M059J (cell line): ENCODE measurements around the gene PSMD13. TPM values are rescaled to one million over a fixed set of nuclear protein-coding genes. Genes with fewer than 3 reads are reported as not detected.

Experiments
- DNase-seq: peaks from one replicate; pipeline ENCODE4 v3.0.0-alpha.2; 2012; ENCODE audit warnings: low read depth
- total RNA-seq: library from RNA; depleted of rRNA; stranded (reverse); fragments of >200 nt; shearing (Covaris generic); gene quantifications from 2 replicates; pipeline ENCODE4 v1.2.3, GENCODE V29; 2014

PSMD13 gene
- total RNA-seq, 1 experiment from 2014 or later = 239 TPM

DNA sequence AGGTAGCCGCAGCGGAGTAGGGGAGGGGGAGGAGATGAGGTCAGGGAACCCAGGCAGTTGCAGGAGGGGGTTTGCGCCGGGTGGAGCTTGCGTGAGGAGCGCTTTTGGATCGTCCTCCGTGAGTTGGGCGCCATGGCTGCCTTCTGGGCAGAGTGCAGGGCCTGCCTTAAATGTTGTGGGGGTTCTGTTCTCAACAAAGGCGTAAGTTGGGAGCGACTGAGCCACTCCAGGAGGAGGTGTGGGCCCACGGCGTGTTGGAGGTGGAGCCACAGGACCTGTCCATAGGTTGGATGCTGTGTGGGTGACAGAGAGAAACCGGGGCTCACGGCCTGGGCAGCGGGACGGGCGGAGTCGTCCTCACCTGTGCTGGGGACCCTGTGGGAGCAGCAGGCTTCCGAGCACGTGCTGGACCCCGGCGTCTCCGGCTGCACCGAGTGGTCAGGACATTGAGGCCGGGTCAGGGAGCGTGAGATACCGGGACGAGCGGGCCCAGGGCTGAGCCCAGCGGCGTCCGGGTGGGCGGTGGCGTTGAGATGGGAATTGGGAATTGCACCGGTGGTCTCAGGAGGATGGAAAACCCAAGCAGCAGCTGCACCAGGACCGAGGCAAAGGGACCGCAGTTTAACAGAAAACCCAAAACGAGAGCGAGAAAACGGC lies 51.2 kb downstream of the PSMD13 start:
- DNase-seq = no peak

DNA sequence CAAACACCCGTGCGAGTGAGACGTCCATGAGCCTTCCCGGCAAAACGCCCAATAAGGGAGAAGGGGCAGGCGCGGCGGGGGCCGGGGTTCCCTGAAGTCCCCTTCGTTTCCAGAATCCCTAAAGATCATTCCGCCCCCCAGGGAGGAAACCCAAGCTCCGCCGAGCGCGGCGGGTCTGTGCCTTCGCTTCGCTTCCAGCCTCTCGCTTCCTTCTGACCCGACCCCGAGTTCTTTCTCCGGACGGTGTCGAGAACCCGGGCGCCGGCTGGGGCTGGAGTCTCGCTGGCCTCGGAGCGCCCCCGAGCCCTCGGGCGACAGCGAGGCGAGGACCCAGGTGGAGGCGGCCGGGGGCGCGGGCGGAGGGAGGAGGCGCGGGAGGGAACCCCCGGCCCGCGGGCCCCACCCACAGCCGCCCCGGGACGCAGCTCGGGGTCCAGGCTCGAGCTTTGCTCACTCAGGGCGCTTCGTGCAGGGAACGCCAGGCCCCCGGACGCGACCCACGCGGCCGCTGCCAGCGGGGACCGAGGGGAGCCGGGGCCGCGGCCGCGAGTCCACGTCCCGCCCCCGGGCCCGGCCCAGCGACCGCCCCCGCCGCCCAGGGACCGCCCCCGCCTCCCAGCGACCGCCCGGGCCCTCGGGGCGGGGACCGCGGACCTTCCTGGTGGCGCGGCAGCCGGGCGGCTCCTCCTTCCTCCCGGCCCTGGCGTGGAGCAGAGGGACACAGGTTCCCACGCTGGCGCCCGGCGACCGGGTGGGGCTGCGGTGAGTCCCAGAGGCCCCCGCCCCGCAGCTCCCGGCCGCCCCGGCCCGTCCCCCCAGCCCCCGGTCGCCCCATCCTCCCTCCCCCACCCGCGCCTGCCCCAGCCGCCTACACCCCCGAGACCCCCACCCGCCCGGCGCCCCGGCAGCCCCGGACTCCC lies 52.0 kb downstream of the PSMD13 start, which contains the start of gene PGGHG:
TSS of gene PGGHG (plus strand) at position 649 of the 920 bp plus-strand sequence. CDS start 691 bp downstream, outside the sequence.
- DNase-seq = peak; percentile 56

DNA sequence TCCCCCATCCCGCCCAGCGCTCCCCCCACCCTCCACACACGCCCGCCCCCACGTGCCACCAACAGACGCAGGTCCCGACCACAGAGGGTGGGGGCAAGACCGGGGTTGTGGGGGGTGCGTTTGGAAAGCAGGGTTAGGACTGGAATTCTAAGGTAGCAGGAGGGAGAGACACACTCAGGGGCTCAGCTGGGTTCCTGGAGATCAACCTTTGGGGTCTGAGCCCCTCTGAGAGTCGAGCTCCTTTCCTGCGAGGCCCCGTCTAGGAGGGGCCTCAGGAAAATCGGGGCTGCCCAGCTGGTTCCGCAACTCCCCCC lies 52.6 kb downstream of the PSMD13 start:
- DNase-seq = no peak

DNA sequence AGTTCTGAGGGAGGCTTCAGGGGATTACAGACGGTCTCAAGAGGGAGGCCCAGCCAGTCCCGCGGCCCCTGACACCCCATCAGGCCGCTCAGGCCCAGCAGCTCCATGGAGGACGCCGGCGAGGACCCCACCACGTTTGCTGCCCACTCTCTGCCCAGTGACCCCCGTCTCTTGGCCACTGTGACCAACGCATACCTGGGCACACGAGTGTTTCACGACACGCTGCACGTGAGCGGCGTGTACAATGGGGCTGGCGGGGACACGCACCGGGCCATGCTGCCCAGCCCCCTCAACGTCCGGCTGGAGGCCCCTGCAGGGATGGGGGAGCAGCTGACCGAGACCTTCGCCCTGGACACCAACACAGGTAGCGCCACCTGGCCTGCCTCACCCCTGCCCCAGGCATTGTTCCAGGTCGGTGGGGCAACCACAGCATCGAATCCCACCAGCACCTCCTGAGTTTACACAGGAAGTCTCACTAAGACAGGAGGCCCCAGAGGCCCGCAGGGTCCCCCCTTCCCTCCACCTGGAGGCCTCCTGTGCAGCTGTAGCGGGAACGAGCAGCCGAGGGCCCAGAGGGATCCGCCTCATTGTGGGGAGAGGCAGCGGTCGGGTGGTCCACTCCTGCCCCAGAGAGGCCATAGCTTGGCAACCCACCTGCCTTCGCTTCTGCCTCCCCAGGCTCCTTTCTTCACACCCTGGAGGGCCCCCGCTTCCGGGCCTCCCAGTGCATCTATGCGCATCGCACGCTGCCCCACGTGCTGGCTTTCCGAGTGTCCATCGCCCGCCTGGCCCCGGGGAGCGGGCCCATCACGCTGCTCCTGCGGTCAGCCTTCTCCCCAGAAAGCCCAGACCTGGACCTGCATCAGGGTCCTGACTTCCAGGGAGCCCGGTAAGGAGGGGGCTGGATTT lies 53.2 kb downstream of the PSMD13 start:
- no peak for DNase-seq

DNA sequence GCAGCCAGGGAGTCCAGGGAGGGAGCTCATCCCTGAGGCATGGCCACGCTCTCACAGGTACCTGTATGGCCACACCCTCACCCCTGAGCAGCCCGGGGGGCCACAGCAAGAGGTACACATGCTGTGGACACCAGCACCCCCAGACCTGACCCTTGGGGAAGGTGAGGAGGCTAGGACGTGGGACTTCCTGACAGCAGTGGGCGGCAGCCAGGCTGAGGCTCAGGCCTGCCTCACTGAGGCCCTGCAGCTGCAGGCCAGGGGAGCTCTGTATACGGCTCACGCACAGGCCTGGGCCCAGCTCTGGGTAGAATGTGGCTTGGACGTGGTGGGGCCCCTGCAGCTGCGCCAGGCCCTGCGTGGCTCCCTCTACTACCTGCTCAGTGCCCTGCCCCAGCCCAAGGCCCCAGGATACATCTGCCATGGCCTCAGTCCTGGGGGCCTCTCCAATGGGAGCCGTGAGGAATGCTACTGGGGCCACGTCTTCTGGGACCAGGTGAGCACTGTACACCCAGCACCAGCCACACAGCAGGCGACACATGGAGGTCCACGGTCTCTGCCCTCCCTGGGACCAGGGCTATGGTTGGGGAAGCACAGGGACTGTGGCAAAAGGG lies 54.0 kb downstream of the PSMD13 start:
- no peak for DNase-seq

DNA sequence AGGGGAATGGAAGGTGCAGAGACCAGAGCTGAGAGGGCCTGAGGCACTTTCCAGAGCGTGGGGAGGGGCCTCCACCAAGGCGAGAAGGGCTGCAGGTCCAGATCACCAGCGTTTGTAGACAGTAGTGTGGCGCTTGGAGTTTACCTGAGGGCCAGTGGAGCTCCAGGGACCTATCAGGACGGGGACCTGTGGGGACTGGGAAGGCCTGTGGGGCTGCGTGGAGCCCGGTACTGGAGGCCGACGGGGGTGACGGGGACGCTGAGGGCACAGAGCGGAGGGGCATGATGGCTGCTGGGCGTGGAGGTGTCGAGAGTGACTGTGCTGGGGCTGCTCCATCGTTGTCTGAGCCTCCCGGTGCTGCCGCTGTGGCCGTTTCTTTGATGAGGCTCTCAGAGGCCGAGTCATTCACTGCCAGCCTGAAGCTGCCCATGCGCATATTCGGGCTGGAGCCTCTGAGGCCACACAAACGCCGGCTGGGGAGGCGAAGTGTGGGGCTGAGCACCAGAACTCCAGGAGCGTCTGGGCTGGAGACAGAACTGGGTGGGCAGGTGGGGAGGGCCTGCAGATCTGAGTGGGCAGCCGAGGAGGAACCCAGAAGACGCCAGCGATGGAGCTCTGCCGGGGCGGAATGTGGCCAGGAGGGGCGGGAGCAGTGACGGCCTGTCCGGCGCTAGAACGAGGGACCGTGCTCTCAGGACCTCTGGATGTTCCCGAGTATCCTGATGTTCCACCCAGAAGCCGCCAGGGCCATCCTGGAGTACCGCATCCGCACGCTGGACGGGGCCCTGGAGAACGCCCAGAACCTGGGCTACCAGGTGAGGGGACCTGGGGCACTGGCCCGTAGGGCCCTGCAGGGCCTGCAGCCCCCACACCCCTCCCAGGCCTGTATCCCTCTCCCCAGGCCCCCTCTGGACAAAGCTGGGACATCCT lies 54.8 kb downstream of the PSMD13 start:
- DNase-seq = no peak

DNA sequence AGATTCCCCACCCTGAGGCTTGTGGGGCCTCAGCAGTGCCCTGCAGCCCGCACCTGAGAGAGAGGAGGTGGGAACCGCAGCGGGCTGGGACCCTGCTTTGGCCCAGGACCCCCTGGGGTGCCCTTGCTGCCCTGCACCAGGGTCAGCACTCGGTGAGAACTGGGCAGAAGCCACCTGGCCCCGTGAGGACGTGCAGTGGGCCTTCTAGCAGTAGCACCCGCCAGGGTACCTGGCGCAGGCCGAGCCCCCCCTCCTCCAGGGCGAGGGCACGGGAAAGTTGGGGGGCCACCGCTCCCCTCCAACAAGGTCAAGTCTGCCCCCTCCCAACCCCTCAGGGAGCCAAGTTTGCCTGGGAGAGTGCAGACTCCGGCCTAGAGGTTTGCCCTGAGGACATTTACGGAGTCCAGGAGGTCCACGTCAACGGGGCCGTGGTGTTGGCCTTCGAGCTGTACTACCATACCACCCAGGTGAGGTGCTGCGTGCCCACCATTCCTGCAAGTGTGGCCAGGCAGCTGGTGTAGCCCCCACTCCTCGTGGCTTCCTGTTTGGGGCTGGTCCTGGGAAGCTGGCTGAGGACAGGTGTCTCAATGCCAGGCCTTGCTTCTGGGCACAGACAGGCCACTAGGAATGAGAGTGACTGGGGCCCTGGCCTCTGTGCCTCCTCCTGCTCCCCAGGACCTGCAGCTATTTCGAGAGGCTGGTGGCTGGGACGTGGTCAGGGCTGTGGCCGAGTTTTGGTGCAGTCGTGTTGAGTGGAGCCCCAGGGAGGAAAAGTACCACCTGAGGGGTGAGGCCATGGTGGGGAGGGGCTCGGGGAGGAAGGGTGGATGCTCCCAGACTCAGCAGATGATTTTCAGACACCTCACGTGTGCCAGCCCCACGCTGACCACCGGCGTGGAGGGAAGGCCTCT lies 55.7 kb downstream of the PSMD13 start:
- no peak for DNase-seq

DNA sequence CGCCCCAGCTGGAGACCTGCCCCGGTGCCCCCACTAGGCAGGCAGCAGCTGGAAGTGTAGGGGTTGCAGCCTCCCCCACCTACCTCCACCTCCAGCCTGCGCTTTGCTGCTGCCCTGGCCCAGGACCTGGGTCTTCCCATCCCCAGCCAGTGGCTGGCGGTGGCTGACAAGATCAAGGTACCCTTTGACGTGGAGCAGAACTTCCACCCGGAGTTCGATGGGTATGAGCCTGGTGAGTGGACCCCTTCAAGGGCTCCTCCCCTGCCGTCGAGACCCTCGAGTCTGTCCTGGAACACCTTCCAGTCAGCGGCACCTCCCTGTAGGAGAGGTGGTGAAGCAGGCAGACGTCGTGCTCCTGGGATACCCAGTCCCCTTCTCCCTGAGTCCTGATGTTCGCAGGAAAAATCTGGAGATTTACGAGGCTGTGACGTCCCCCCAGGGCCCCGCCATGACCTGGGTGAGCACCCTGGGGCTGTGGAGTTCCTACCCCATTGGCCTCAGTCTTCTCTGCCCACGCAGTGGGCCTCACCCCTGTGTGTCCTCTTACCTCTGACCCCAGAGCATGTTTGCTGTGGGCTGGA lies 56.6 kb downstream of the PSMD13 start:
- no peak for DNase-seq

DNA sequence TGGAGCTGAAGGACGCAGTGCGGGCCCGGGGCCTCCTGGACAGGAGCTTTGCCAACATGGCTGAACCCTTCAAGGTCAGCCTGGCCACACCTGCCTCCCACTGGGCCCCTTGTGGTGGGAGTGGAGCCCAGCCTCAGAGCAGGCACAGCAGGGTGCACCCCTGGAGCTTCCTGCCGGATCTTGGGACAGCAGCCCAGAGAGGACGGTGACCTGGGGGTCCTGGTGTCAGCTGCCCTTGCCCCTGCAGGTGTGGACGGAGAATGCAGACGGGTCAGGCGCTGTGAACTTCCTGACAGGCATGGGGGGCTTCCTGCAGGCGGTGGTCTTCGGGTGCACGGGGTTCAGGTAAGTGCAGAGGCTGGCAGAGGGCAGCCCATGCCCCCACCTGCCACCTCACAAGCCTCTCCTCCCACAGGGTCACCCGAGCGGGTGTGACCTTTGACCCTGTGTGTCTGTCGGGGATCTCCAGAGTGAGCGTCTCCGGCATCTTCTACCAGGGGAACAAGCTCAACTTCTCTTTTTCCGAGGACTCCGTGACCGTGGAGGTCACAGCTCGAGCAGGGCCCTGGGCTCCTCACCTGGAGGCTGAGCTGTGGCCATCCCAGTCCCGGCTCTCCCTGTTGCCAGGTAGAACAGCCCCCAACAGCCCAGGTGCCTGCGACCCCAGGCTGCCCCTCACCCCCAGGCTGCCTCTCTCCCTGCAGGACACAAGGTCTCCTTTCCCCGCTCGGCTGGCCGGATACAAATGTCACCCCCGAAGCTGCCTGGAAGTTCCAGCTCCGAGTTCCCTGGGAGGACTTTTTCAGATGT lies 57.3 kb downstream of the PSMD13 start:
- DNase-seq = no peak

DNA sequence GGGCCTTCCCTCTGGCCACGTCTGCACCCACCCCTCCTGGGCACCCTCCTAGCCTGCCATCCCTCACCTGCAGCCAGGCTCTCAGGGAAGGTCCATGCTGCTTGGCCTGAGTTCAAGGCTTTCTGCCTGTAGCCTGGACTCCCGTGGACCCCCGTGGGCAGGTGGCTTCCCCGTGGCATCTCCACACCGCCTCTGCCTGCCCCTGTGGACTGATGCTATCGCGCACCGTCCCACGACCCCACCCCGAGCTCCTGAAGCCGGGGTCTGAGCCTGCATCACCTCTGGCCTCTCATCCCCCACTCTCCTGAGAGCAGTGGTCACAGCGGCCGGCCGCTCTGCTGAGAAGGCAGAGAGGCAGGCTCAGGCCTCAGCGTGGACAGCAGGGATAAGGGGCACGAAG lies 58.0 kb downstream of the PSMD13 start:
- DNase-seq = no peak

DNA sequence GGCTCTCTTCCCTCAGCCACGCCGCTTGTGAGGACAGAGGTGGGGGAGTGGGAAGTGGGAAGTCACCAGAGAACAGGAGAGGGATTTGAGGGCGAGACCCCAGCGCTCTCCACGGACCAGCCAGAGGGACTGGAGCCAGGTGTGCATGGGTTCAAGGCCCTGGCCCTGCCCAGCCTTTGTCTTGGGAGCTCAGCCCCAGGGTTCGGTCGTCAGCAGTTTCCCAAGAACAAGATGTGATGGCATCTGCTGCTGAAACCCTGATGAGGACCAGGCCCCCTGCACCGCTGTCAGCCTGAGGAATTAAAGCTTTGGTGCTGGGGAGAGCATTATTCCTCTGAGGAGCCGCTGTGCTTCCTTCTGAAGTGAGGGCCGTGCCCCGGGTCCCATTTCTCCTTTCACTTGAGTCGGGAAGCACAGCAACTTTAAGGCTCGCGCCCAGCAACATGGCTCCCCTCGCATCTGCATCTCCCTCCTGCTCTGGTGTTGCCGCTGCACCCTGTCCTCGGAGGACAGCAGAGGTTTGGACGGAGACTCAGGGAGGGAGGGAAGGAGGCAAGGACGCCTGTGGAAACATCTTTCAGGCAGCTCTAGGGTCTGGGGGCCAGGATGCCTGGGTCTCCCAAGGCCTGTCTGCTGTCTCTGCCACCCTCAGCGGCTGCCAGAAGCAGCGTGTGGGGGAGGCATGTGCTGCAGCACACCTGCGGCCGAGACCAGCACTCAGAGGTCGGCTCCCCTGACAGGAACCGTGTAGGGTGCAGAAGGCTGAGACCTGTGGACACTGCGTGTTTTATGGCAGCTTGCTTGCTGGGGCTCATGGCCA lies 58.8 kb downstream of the PSMD13 start:
- no peak for DNase-seq

DNA sequence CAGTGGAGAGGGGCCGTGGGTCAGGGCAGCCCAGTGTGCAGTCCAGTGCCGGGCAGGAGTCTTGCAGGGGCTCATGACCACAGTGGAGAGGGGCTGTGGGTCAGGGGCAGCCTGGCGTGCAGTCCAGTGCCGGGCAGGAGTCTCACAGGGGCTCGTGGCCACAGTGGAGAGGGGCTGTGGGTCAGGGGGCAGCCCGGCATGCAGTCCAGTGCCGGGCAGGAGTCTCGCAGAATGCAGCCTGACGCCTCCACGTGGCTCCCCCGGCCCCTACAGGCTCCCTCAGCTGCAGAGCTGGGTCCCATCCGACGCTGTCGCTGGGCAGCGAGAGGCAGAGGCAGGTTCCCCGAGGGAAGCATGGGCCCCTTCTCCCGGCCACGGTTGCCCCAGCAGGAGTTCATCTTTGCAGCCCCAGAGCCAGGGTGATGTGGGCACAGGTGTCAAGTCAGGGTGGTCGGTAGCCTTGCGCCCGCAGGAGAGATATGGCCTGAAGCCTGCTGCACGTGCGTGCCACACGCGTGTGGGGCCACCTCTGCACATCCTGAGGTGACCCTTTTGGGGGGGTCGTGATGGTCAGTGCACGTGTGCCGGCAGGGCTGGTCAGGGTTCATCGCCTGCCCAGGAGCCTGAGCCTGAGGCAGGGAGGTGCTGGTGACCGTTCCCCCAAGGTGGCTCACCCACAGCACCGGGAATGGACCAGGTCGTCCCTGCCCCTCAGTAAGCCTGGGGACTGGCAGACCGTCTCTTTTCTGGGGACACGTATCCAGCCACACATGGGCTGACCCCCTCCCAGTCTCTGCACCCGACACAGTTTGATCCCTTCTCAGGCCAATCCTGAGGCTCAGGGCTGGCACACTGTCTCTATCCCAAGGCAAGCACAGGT lies 59.6 kb downstream of the PSMD13 start:
- no peak for DNase-seq

DNA sequence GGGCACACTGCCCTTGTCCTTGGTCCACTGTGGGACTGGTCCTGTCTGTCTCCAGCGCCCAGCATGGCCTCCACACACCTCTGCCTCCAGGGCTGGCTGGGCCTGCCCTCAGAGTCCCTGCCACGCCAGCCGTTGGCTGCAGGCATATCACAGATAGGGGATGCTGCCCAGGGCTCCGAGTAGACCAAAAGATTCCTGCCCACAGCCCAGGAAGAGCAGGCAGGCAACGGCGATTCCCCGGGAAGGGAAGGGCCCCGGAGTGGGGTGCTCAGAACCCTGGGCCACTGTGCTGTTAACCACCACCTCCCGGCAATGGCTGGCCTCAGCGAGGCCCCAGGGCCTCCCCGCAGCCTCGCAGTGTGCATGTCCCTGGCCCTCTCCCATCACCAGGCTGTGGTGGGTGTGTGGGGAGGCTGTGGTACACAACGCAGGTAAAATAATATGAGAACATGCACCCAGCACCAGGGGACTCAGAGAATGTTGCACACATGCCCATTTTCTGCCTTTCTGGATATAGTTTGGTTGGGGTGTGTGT lies 60.3 kb downstream of the PSMD13 start:
- DNase-seq = no peak

DNA sequence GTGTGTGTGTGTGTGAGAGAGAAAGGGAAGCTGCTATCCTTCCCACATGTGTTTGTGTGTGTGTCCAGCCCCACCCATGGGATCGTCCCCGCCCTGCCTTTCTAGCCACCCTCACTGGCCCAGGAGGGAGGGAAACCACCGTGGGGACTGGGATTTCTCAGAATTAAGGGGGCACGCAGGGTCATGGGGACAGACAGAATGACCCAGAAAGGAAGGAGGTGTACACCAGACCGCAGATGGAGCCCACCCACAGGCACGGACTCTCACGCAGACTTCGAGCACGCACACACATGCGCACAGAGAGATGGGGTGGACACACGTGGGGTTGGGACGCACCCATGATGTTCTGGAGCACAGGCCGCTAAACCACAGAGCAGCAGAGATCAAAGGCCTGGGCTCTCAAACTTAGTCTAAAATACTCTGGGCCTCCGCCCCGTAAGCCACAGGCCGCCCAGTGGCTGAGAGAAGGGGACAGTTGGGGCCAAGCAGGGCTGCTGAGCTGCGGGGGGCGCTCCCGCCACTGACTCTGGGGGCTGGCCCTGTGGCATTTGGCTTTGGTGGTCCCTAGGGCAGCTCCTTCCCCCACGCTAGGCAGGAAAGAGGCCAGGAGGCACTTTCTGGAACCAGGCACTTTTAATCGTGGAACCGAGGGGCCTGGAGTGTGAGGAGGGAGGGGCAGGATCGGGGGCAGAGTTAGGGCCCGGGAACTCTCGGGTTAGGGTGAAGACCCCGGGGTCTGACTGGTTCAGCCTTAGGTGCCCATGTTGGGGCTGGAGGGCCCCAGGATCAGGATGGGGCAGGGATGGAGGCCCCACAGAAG lies 61.0 kb downstream of the PSMD13 start:
- DNase-seq = no peak

DNA sequence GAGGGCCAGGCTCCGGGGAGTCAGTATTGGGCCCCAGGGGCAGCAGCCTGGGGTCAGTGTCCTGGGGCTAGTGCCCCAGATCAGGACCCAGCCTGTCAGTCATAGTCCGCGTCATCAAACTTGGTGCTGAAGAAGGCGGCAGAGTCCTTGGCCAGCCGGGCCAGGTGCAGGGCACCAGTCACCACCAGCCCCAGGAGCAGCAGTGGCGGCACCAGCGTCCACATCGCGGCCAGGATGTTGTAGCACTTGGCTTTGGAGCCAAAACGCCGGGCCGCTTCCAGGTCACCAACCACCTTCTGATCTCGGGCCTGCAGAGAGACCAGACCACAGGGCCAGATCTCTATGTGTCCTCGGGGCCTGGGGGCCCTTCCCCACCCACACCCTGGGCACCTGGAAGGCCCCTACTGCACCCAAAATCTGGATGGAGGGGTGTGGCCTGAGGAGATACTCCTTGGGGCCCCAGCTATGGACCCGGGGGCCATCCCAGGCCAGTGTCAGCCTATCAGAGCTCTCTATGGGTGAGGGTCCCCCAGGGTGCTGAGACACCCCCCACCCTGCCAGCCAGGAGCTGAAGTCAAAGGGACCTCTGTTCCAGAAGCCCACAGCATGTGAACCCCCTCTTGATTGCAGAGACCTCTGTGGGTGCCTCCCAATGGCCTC lies 61.8 kb downstream of the PSMD13 start:
- no peak for DNase-seq
